A549 treated with DMSO at 1 μM for 4 hours (cell line): ENCODE measurements around the gene MTRF1. TPM values are rescaled to one million over a fixed set of nuclear protein-coding genes. Genes with fewer than 3 reads are reported as not detected.

Experiments
- total RNA-seq: library from RNA; stranded (reverse); fragments of 200-300 nt; extraction: Qiagen RNA extraction; gene quantifications from 5 replicates; pipeline ENCODE4 v1.2.3, GENCODE V29; 2022; ENCODE audit warnings: low read depth

MTRF1 gene, protein sequence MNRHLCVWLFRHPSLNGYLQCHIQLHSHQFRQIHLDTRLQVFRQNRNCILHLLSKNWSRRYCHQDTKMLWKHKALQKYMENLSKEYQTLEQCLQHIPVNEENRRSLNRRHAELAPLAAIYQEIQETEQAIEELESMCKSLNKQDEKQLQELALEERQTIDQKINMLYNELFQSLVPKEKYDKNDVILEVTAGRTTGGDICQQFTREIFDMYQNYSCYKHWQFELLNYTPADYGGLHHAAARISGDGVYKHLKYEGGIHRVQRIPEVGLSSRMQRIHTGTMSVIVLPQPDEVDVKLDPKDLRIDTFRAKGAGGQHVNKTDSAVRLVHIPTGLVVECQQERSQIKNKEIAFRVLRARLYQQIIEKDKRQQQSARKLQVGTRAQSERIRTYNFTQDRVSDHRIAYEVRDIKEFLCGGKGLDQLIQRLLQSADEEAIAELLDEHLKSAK
- 5.3 to 8.0 TPM (median 6.1 TPM) in 5 replicates for total RNA-seq

GRCh38 chr13:41263261-41263971 is at the start of gene MTRF1:
MTRF1 (minus strand) TSS chr13:41263576; CDS start chr13:41260907, 2,669 bp downstream.

GRCh38 chr13:41310963-41311405 is 47.6 kb upstream of the MTRF1 start, which contains the start of gene NAA16:
NAA16 (plus strand) TSS chr13:41311267; CDS start chr13:41311529, 262 bp downstream.

GRCh38 chr13:41193919-41194824 is 69.2 kb downstream of the MTRF1 start, which contains the start of gene KBTBD7:
KBTBD7 (minus strand) TSS chr13:41194569; CDS start chr13:41194257, 312 bp downstream.

Other genes starting within 250 kb of the MTRF1 start
- 24.1 to 32.3 TPM (median 28.4 TPM) in 5 replicates for gene ELF1, start 244.3 kb downstream of the MTRF1 start, total RNA-seq
- gene WBP4, start 202.1 kb downstream of the MTRF1 start, total RNA-seq, result 7.3 to 8.1 TPM (median 7.3 TPM) in 5 replicates
- 5.2 to 7.1 TPM (median 6.0 TPM) in 5 replicates for gene KBTBD6, start 130.8 kb downstream of the MTRF1 start, total RNA-seq
- 2.3 to 3.3 TPM (median 2.9 TPM) in 5 replicates for gene KBTBD7, start 69.0 kb downstream of the MTRF1 start, total RNA-seq
- gene NAA16, start 47.7 kb upstream of the MTRF1 start, total RNA-seq, result 9.2 to 11.9 TPM (median 10.7 TPM) in 5 replicates
- 0.94 to 1.4 TPM (median 1.0 TPM) in 5 replicates for gene RGCC, start 194.0 kb upstream of the MTRF1 start, total RNA-seq